HepG2 (cell line): ENCODE data around the gene B4GALT3. TPM values are rescaled to one million over a fixed set of nuclear protein-coding genes. Genes with fewer than 3 reads are reported as not detected.
A peak's percentile ranks its signal among the peaks of the same experiment; 100 is the strongest.

ENCODE experiments used
- ATAC-seq: fragments of 200-7000 bp; cut with Tn5 transposase; 3 replicates; pipeline ENCODE4 v1.9.1; 2020; ENCODE audit warnings: mild to moderate bottlenecking, moderate library complexity
- BruUV-seq: library from RNA; stranded (reverse); fragments of 400-500 nt; replicated peaks from 2 replicates; lab custom pipeline; 2021; lab: Mats Ljungman, UMichigan
- CTCF ChIA-PET: fragments of 300-600 bp; formaldehyde crosslinking; extraction: SDS; loops from one replicate; lab custom pipeline; 2021; ENCODE audit warnings: low total read pairs, inconsistent platforms, low intra/inter-chr PET ratio; lab: Yijun Ruan, JAX
- POLR2A ChIA-PET: fragments of 350-600 bp; sonication (Branson Sonifier 250); formaldehyde crosslinking; loops from one replicate; lab custom pipeline; 2020; ENCODE audit warnings: antibody characterized with exemption, inconsistent platforms; lab: Yijun Ruan, JAX
- DNase-seq: peaks from one replicate; pipeline ENCODE4 v3.0.0-alpha.2; 2015; ENCODE audit warnings: low spot score
- FAIRE-seq: peaks from 3 replicates; lab custom pipeline; 2011; peaks lifted over from hg19 to GRCh38; lab: Jason Lieb, UNC
- H2AFZ ChIP-seq: one replicate; pipeline ENCODE4 v1.6.1; 2011; ENCODE audit warnings: low read length, inconsistent platforms
- H3K27ac ChIP-seq: fragments of 300-600 bp; 3 replicates; pipeline ENCODE4 v1.8.0; 2011; ENCODE audit warnings: mixed run types, mild to moderate bottlenecking, mixed read lengths, low read length, inconsistent platforms; ENCODE audit not compliant: insufficient read depth; ENCODE audit errors: extremely low read length
- H3K27me3 ChIP-seq, 2 experiments: fragments of 200-600 bp in 1 of 2; 2 replicates in 1 of 2; 3 replicates in 1 of 2; pipeline versions ENCODE4 v1.6.0 to v1.8.0; 2011; ENCODE audit warnings: low read length in 2 of 2, mild to moderate bottlenecking in 2 of 2, moderate library complexity in 2 of 2, inconsistent platforms in 1 of 2; ENCODE audit not compliant: insufficient read depth in 2 of 2, control insufficient read depth in 1 of 2
- H3K36me3 ChIP-seq, 2 experiments: fragments of 200-600 bp in 1 of 2; replicated peaks in 1 of 2; 2 replicates in 1 of 2; 3 replicates in 1 of 2; pipeline versions ENCODE4 v1.5.1 to v1.8.0; 2011; ENCODE audit warnings: low read length in 2 of 2, inconsistent platforms in 1 of 2; ENCODE audit not compliant: insufficient read depth in 2 of 2, control insufficient read depth in 1 of 2
- H3K4me1 ChIP-seq: 2 replicates; pipeline ENCODE4 v1.5.1; 2012; ENCODE audit warnings: low read length, inconsistent platforms; ENCODE audit not compliant: insufficient read depth
- H3K4me2 ChIP-seq: 2 replicates; pipeline ENCODE4 v1.6.0; 2011; ENCODE audit warnings: low read depth, low read length, inconsistent platforms
- H3K4me3 ChIP-seq, 3 experiments: fragments of 200-600 bp in 1 of 3; sonication (generic), shearing (Covaris generic) in 1 of 3; replicated peaks in 1 of 3; 2 replicates each; pipeline ENCODE4 v1.5.1; 2011 to 2016; ENCODE audit warnings: low read length in 3 of 3, inconsistent platforms in 2 of 3, low read depth in 2 of 3, mild to moderate bottlenecking in 2 of 3, control low read depth in 1 of 3, mixed read lengths in 1 of 3; ENCODE audit not compliant: insufficient read depth in 1 of 3
- H3K79me2 ChIP-seq: one replicate; pipeline ENCODE4 v1.6.1; 2011; ENCODE audit warnings: low read length, inconsistent platforms; ENCODE audit not compliant: insufficient read depth
- H3K9ac ChIP-seq: 2 replicates; pipeline ENCODE4 v1.6.0; 2011; ENCODE audit warnings: mild to moderate bottlenecking, low read depth, low read length, inconsistent platforms; ENCODE audit not compliant: insufficient read depth
- H3K9me3 ChIP-seq: 2 replicates; pipeline ENCODE4 v1.5.1; 2012; ENCODE audit warnings: mild to moderate bottlenecking, low read length
- H4K20me1 ChIP-seq: 2 replicates; pipeline ENCODE4 v1.6.0; 2011; ENCODE audit warnings: inconsistent platforms, mild to moderate bottlenecking, low read length, moderate library complexity; ENCODE audit not compliant: insufficient read depth
- ELF3 ChIP-seq: IDR thresholded peaks from 2 replicates; pipeline ENCODE4 v1.6.1; 2016; ENCODE audit warnings: missing genetic modification reagents, missing compliant biosample characterization
- FOXK1 ChIP-seq: sonication (generic); formaldehyde crosslinking; IDR thresholded peaks from 2 replicates; pipeline ENCODE4 v1.4.0; 2020; ENCODE audit warnings: low read depth, missing genetic modification reagents, borderline replicate concordance
- GABPA ChIP-seq, 2 experiments: IDR thresholded peaks; 2 replicates each; pipeline ENCODE4 v1.6.1; 2011 to 2016; ENCODE audit warnings: low read depth in 2 of 2, low read length in 1 of 2, missing biosample characterization in 1 of 2, missing genetic modification characterization in 1 of 2
- HNF4A ChIP-seq: sonication (generic); formaldehyde crosslinking; IDR thresholded peaks from 2 replicates; pipeline ENCODE4 v1.4.0; 2020; ENCODE audit warnings: missing genetic modification reagents
- IRF2 ChIP-seq: IDR thresholded peaks from 2 replicates; pipeline ENCODE4 v1.6.1; 2018; ENCODE audit warnings: missing genetic modification reagents, missing compliant biosample characterization
- NFE2 ChIP-seq: sonication (generic); formaldehyde crosslinking; IDR thresholded peaks from 2 replicates; pipeline ENCODE4 v1.4.0; 2020; ENCODE audit warnings: missing genetic modification reagents
- NR2C2 ChIP-seq: sonication (generic); formaldehyde crosslinking; IDR thresholded peaks from 2 replicates; pipeline ENCODE4 v1.4.0; 2020; ENCODE audit warnings: missing genetic modification reagents, mild to moderate bottlenecking, moderate library complexity, borderline replicate concordance
- POLR2G ChIP-seq: fragments of 200-400 bp; formaldehyde crosslinking; IDR thresholded peaks from 2 replicates; pipeline ENCODE4 v1.6.1; 2018; ENCODE audit warnings: mild to moderate bottlenecking, low read depth, low read length, moderate library complexity
- SAP130 ChIP-seq: IDR thresholded peaks from 2 replicates; pipeline ENCODE4 v1.6.1; 2016; ENCODE audit warnings: low read depth
- SOX13 ChIP-seq, 3 experiments: fragments of 450-650 bp in 1 of 3; sonication (generic) in 1 of 3; formaldehyde crosslinking in 1 of 3; IDR thresholded peaks in 2 of 3; conservative IDR thresholded peaks in 1 of 3; 2 replicates each; pipeline versions ENCODE4 v1.5.0 to v1.6.1; 2016 to 2020; ENCODE audit warnings: antibody characterized with exemption in 1 of 3, mild to moderate bottlenecking in 1 of 3, missing compliant biosample characterization in 1 of 3, missing genetic modification reagents in 1 of 3, moderate library complexity in 1 of 3
- SOX6 ChIP-seq, 2 experiments: fragments of 450-650 bp in 1 of 2; sonication (generic) in 1 of 2; formaldehyde crosslinking in 1 of 2; IDR thresholded peaks; 2 replicates each; pipeline versions ENCODE4 v1.4.0 to v1.6.1; 2017 to 2020; ENCODE audit warnings: antibody characterized with exemption in 1 of 2, mild to moderate bottlenecking in 1 of 2, missing genetic modification reagents in 1 of 2
- TEAD3 ChIP-seq: optimal IDR thresholded peaks from 2 replicates; pipeline ENCODE3; 2016; ENCODE audit warnings: borderline replicate concordance
- WGBS: methylation state at CpG from one replicate; pipeline ENCODE4 v1.1.6; 2017; ENCODE audit warnings: low lambda C conversion rate; 5-methylcytosine and 5-hydroxymethylcytosine counted together
- in situ Hi-C: cut with HindIII; loops from 2 replicates; pipeline ENCODE4 v1.10.0; 2017; ENCODE audit warnings: low pct_unique_long_range_greater_than_20kb; ENCODE audit not compliant: extremely low pct_ligation_motif_present
- intact Hi-C: fragments of 100-400 bp; cut with micrococcal nuclease; formaldehyde crosslinking; loops from one replicate; pipeline ENCODE4 v1.10.0; 2022; ENCODE audit not compliant: unreplicated experiment
- polyA plus RNA-seq, 8 experiments: library from polyadenylated mRNA; depleted of rRNA in 3 of 8; stranded (reverse) in 7 of 8; unstranded in 1 of 8; fragments of >200 nt; fragmentation: Illumina TruSeq in 4 of 8; extraction: Trizol in 4 of 8; gene quantifications; 2 replicates each; pipeline versions ENCODE4 v1.2.1 to v1.2.3, GENCODE V29; 2011 to 2016; ENCODE audit warnings: low read depth in 4 of 8, missing spikeins in 1 of 8, mixed read lengths in 1 of 8; ENCODE audit not compliant: insufficient read depth in 1 of 8
- total RNA-seq, 5 experiments: library from RNA; depleted of rRNA; stranded (reverse); fragments of >200 nt; fragmentation: Illumina TruSeq; extraction: Trizol; gene quantifications; 2 replicates each; pipeline ENCODE4 v1.2.3, GENCODE V29; 2016; ENCODE audit warnings: low read depth in 1 of 5
- TF ChIP-seq, protein P1 (sequence below): sonication (generic); formaldehyde crosslinking; IDR thresholded peaks from 2 replicates; pipeline ENCODE4 v1.4.0; 2020; ENCODE audit warnings: missing genetic modification reagents
- TF ChIP-seq, protein P2 (sequence below): sonication (generic); formaldehyde crosslinking; IDR thresholded peaks from 2 replicates; pipeline ENCODE4 v1.8.0; 2022; ENCODE audit warnings: mild to moderate bottlenecking, missing genetic modification reagents
- TF ChIP-seq, protein P3 (sequence below): sonication (generic); formaldehyde crosslinking; IDR thresholded peaks from 2 replicates; pipeline ENCODE4 v1.5.1; 2020; ENCODE audit warnings: mild to moderate bottlenecking, missing genetic modification reagents, moderate library complexity

Gene B4GALT3
- total and polyA plus RNA-seq, 2 of the 13 experiments (the other 11 are each of a cell fraction or from before 2014, with no cell fraction given): 35.6 to 40.4 TPM

GRCh38 chr1:161200421-161200991 is 23.2 kb upstream of the B4GALT3 start:
- peaks cover 83% of the 10 kb centered on the region for H3K4me1 ChIP-seq
- POLR2A ChIA-PET: interaction anchor here (0.7 to 13.8 kb wide), 4 partner anchors 21 to 189 kb away, joined by 3 to 357 read pairs (median 14); partner anchors contain the start of genes APOA2, SDHC and TOMM40L
- H3K27ac ChIP-seq: peak overlapping the region; percentile 70
- WGBS: 33% methylated on average over 5 of the region's 5 CpGs
- in situ Hi-C loops: no loop called here
- no peaks in the 10 kb centered on the region; a peak in 1 of 5 replicates for H3K27me3 ChIP-seq
- H3K9me3 ChIP-seq: no peaks in the 10 kb centered on the region
- H3K9ac ChIP-seq: peak overlapping the region; percentile 56
- H3K4me3 ChIP-seq: peak overlapping the region in 2 of 3 experiments; percentile 31 to 85; a peak in 4 of 6 replicates
- H4K20me1 ChIP-seq: no peaks in the 10 kb centered on the region
- peak overlapping the region; percentile 37 for H2AFZ ChIP-seq
- ATAC-seq (no peak), FAIRE-seq (no peak), DNase-seq (peak; percentile 70)
- CTCF ChIA-PET: no interaction called here
- peak overlapping the region; percentile 98 for H3K4me2 ChIP-seq
- peaks cover 22% of the 10 kb centered on the region for H3K79me2 ChIP-seq
- BruUV-seq: no TSS peak
- intact Hi-C loops: no loop called here
- peaks cover 0 to 21% of the 10 kb centered on the region in 2 experiments; a peak in 3 of 5 replicates for H3K36me3 ChIP-seq
- TF ChIP-seq NFE2 (CRISPR knock-in tag): no peak
- TF ChIP-seq FOXK1 (CRISPR knock-in tag): no peak
- TF ChIP-seq GABPA (IDR thresholded peaks at IDR 0.05; ENCODE audit: low read depth, low read length): 0 out of 2 replicates have a peak, but pooled peaks have one; percentile 12
- no peak for TF ChIP-seq GABPA (CRISPR knock-in tag; IDR thresholded peaks at IDR 0.05; ENCODE audit: low read depth)
- peak; percentile 46; the same call in 1 of the 2 replicates for TF ChIP-seq SAP130 (CRISPR knock-in tag)
- 0 out of 2 replicates have a peak, but pooled peaks have one; percentile 10 for TF ChIP-seq IRF2
- peak; percentile 33 for TF ChIP-seq TEAD3 (CRISPR knock-in tag)
- TF ChIP-seq, protein P1, sequence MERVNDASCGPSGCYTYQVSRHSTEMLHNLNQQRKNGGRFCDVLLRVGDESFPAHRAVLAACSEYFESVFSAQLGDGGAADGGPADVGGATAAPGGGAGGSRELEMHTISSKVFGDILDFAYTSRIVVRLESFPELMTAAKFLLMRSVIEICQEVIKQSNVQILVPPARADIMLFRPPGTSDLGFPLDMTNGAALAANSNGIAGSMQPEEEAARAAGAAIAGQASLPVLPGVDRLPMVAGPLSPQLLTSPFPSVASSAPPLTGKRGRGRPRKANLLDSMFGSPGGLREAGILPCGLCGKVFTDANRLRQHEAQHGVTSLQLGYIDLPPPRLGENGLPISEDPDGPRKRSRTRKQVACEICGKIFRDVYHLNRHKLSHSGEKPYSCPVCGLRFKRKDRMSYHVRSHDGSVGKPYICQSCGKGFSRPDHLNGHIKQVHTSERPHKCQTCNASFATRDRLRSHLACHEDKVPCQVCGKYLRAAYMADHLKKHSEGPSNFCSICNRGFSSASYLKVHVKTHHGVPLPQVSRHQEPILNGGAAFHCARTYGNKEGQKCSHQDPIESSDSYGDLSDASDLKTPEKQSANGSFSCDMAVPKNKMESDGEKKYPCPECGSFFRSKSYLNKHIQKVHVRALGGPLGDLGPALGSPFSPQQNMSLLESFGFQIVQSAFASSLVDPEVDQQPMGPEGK (CRISPR knock-in tag): peak; percentile 45; the same call in 1 of the 2 replicates
- TF ChIP-seq ELF3 (CRISPR knock-in tag): peak; percentile 55; the same call in 1 of the 2 replicates
- no peak for TF ChIP-seq SOX6 (IDR thresholded peaks at IDR 0.05)
- TF ChIP-seq SOX6 (CRISPR knock-in tag; IDR thresholded peaks at IDR 0.05): peak; percentile 30; the same call in 1 of the 2 replicates
- no peak for TF ChIP-seq SOX13 (IDR thresholded peaks at IDR 0.05)
- peak in 1 of 2 experiments; percentile 53; a peak in 1 of 4 replicates for TF ChIP-seq SOX13 (CRISPR knock-in tag; conservative IDR thresholded peaks at IDR 0.05 in 1 of 2, IDR thresholded peaks at IDR 0.05 in 1 of 2)
- 0 out of 2 replicates have a peak, but pooled peaks have one; percentile 31 for TF ChIP-seq HNF4A
- TF ChIP-seq NR2C2 (CRISPR knock-in tag): 0 out of 2 replicates have a peak, but pooled peaks have one; percentile 28
- TF ChIP-seq, protein P2, sequence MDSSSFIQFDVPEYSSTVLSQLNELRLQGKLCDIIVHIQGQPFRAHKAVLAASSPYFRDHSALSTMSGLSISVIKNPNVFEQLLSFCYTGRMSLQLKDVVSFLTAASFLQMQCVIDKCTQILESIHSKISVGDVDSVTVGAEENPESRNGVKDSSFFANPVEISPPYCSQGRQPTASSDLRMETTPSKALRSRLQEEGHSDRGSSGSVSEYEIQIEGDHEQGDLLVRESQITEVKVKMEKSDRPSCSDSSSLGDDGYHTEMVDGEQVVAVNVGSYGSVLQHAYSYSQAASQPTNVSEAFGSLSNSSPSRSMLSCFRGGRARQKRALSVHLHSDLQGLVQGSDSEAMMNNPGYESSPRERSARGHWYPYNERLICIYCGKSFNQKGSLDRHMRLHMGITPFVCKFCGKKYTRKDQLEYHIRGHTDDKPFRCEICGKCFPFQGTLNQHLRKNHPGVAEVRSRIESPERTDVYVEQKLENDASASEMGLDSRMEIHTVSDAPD: no peak
- TF ChIP-seq, protein P3, sequence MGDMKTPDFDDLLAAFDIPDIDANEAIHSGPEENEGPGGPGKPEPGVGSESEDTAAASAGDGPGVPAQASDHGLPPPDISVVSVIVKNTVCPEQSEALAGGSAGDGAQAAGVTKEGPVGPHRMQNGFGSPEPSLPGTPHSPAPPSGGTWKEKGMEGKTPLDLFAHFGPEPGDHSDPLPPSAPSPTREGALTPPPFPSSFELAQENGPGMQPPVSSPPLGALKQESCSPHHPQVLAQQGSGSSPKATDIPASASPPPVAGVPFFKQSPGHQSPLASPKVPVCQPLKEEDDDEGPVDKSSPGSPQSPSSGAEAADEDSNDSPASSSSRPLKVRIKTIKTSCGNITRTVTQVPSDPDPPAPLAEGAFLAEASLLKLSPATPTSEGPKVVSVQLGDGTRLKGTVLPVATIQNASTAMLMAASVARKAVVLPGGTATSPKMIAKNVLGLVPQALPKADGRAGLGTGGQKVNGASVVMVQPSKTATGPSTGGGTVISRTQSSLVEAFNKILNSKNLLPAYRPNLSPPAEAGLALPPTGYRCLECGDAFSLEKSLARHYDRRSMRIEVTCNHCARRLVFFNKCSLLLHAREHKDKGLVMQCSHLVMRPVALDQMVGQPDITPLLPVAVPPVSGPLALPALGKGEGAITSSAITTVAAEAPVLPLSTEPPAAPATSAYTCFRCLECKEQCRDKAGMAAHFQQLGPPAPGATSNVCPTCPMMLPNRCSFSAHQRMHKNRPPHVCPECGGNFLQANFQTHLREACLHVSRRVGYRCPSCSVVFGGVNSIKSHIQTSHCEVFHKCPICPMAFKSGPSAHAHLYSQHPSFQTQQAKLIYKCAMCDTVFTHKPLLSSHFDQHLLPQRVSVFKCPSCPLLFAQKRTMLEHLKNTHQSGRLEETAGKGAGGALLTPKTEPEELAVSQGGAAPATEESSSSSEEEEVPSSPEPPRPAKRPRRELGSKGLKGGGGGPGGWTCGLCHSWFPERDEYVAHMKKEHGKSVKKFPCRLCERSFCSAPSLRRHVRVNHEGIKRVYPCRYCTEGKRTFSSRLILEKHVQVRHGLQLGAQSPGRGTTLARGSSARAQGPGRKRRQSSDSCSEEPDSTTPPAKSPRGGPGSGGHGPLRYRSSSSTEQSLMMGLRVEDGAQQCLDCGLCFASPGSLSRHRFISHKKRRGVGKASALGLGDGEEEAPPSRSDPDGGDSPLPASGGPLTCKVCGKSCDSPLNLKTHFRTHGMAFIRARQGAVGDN (CRISPR knock-in tag): peak; percentile 30; the same call in 1 of the 2 replicates
- TF ChIP-seq POLR2G: peak; percentile 3; the same call in 1 of the 2 replicates
